Fibroblast of villous mesenchyme (primary cell): ENCODE results near the gene SUPT6H. TPM values are rescaled to one million over a fixed set of nuclear protein-coding genes. Genes with fewer than 3 reads are reported as not detected.

ENCODE experiments used
- DNase-seq: peaks from one replicate; pipeline ENCODE4 v3.0.0-alpha.2; 2010; ENCODE audit warnings: low read depth
- H3K4me3 ChIP-seq: 2 replicates; pipeline ENCODE4 v1.5.1; 2011; ENCODE audit warnings: low read depth, mild to moderate bottlenecking, low read length
- CTCF ChIP-seq: IDR thresholded peaks from 2 replicates; pipeline ENCODE4 v1.5.1; 2012; ENCODE audit warnings: low read depth, mild to moderate bottlenecking, low read length; ENCODE audit not compliant: insufficient read depth
- total RNA-seq: library from RNA; depleted of rRNA; stranded (reverse); fragments of >200 nt; gene quantifications from 2 replicates; pipeline ENCODE4 v1.2.3, GENCODE V29; 2012

The SUPT6H gene
- 52.2 and 54.4 TPM in 2 replicates for total RNA-seq

- H3K4me3 ChIP-seq = peak within 1 kb of the TSS; percentile 96
- no peak for TF ChIP-seq CTCF
- peak; percentile 90 for DNase-seq
Observed at GRCh38 chr17:28661635-28662526, at the start of gene SUPT6H, which contains the start of gene SDF2. SUPT6H (plus strand) TSS chr17:28662205; CDS start chr17:28673402, 11,197 bp downstream. SDF2 (minus strand) TSS chr17:28661906; CDS start chr17:28661876, 30 bp downstream.

DNA sequence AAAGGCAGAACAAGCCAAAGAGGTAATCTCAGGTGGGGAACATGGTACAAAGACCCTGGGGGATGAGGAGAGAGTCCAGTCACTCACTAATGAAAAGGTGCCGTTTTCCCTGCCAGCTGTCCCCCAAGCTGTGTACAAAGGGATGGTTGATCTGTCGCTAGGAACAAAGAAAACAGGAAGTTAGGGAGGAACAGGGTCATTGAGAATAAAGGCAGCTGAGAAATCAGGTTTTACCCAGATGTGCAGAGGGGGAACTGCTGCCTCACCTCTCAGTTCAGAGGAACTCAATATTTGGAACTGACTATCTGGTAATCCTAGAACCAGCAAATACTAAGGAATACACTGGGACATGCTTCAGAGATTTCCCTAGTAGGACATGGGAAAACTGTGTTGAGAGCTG, 49.5 kb upstream of the SUPT6H start:
- no peak for TF ChIP-seq CTCF
- DNase-seq = no peak
- no peak overlapping the region for H3K4me3 ChIP-seq

DNA sequence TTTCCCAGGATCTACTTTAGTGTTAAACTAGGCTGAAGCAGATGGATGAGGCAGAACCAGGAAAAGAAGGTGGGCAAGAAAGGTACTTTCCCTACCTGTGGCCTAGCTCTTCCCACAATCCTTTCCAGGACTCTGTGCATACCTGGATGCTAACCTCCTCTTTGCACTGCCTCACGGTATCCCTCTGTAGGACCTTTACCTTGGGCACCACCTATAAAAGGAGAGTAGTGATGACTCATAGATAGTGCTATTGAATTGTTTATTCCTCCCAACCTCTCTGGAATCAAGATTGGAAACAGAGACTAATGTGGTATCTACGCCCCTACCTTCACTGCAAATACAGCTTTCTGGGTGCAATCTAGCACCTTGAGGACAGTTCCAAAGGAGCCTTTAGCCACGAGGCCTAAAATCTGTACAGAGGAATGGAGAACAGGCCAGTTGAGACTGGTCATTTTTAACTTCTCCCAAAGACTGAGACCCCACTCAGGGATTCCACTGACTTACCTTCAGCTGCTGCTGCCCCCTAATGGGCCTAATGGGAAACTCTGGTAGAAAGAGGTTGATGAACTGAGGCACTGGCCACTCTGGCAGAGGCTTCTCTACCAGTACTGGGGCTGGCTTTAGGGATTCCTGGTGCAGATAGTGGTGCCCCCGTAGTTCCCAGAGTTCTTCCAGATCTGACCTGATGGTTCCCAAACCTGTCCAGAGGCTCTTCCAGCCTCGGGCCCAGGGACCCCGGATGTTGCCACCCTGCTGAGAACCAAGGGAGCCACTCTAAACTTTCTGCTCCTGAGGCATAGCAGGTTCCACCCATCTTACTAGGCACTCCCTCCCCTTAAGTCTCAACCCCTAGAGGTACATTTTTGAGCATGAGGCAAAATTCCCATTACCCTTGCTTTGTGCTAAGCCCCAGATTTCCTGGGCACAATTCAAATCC, 48.8 kb upstream of the SUPT6H start:
- TF ChIP-seq CTCF = peak; percentile 75
- DNase-seq = peak; percentile 39
- H3K4me3 ChIP-seq = no peak overlapping the region

- no peak for DNase-seq
- no peak within 1 kb of the TSS for H3K4me3 ChIP-seq
- TF ChIP-seq CTCF = peak; percentile 3
Observed at GRCh38 chr17:28613931-28614381, 48.0 kb upstream of the SUPT6H start, which contains the start of gene RSKR. RSKR (minus strand) TSS chr17:28614185; CDS start chr17:28614161, 24 bp downstream.

DNA sequence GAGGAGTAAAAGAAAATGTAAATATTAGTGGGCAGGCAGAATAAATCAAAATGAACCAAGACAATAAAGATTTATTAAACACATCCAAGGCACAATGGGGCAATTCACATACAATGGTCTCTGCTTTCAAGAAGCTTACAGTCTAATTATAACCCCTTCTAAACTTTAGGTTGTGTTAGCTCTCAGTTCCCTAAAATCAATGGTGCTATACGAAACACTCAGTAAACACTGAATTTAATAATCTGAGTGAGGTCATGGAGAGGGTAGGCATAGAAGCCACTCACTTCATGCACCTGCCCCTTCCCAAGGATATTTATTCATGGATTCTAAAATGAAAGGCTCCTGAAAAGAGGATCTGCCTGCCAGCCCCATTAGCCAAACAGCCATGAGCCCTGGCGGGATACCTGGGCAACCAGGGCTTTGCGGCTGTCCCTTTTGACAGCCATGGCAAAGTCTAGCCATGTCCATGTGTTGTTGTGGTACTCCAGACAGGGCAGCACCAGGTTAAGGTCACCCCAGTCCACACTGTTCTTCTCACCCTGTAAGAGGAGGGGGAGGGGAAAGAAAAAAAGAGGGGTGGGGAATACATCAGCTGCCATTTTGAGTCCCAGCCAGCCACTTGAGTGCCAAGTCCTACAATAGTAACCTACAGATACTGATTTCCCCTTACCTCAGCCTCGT, 46.6 kb upstream of the SUPT6H start:
- TF ChIP-seq CTCF = no peak
- H3K4me3 ChIP-seq = no peak overlapping the region
- DNase-seq = no peak

GRCh38 chr17:28616281-28616680, 45.7 kb upstream of the SUPT6H start:
- DNase-seq = no peak
- no peak overlapping the region for H3K4me3 ChIP-seq
- TF ChIP-seq CTCF = no peak
